ENCODE results near the gene ATP5PF.
"Not testable (repeated sequence)": the region's sequence is repeated elsewhere in the genome, so short reads cannot be mapped to it uniquely, and the experiment has no call there.

ATP5PF gene, protein sequence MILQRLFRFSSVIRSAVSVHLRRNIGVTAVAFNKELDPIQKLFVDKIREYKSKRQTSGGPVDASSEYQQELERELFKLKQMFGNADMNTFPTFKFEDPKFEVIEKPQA

DNA sequence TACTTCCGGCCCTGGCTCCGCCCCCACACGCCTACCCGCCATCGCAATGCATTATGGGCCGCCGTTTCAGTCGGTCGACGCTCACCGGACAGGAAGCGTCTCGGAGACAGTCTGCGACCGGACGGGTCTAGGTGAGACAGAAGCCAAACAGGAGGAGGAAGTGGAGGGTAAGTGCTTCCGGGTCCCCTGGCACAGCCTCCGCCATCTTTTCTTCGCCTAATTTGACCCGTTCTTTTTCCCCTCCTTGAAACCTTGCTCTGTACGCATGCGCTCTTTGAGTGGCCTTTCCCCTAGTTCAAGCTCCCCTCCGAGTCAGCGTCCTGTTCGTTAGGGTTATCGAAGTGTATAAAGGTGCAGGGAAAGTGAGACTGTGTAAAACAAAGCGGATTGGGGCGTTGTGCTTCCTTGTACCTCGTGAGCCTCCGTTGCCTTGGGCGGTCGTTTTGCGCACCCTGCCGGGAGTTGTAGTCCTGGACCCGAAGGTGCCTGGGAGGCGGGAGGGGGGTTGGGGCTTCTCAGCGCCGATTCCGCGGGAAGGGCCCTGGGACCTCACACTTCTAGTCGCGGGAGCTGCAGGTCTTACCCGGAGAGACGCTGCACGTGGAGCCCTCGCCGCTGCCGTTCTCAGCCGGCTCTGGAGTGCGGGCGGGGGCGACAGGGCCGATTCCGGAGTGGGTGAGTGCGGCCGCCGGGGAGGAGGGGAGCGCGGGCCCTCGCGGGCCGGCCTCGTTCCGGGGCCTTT lies at the start of gene ATP5PF, which contains the start of gene GABPA:
TSS of gene ATP5PF (minus strand) at position 1 of the 742 bp plus-strand sequence. CDS start 5,110 bp downstream, outside the sequence.
TSS of gene GABPA (plus strand) at position 69 of the 742 bp plus-strand sequence. CDS start 6,627 bp downstream, outside the sequence.
- TF ChIP-seq, protein P1, sequence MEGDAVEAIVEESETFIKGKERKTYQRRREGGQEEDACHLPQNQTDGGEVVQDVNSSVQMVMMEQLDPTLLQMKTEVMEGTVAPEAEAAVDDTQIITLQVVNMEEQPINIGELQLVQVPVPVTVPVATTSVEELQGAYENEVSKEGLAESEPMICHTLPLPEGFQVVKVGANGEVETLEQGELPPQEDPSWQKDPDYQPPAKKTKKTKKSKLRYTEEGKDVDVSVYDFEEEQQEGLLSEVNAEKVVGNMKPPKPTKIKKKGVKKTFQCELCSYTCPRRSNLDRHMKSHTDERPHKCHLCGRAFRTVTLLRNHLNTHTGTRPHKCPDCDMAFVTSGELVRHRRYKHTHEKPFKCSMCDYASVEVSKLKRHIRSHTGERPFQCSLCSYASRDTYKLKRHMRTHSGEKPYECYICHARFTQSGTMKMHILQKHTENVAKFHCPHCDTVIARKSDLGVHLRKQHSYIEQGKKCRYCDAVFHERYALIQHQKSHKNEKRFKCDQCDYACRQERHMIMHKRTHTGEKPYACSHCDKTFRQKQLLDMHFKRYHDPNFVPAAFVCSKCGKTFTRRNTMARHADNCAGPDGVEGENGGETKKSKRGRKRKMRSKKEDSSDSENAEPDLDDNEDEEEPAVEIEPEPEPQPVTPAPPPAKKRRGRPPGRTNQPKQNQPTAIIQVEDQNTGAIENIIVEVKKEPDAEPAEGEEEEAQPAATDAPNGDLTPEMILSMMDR (IDR thresholded peaks at IDR 0.05; ENCODE audit: low read depth, low read length, missing control alignments) = no peak
- peak; percentile 98 for DNase-seq (ENCODE audit: low read depth)
- H3K4me3 ChIP-seq (ENCODE audit: low read depth, low read length) = peak within 1 kb of the TSS; percentile 96

DNA sequence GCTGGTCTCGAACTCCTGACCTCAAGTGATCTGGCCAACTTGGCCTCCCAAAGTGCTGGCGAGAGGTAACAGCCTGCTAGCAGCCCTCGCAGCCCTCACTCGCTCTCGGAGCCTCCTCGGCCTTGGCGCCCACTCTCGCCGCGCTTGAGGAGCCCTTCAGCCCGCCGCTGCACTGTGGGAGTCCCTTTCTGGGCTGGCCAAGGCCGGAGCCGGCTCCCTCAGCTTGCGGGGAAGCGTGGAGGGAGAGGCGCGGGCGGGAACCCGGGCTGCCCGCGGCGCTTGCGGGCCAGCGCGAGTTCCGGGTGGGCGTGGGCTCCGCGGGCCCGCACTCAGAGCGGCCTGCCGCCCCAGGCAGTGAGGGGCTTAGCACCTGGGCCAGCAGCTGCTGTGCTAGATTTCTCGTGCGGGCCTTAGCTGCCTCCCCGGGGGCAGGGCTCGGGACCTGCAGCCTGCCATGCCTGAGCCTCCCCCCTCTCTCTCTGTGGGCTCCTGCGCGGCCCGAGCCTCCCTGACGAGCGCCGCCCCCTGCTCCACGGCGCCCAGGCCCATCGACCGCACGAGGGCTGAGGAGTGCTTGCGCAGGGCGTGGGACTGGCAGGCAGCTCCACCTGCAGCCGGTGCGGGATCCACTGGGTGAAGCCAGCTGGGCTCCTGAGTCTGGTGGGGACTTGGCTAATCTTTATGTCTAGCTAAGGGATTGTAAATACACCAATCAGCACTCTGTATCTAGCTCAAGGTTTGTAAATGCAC lies 43.6 kb upstream of the ATP5PF start:
- not testable (repeated sequence) for DNase-seq (ENCODE audit: low read depth); H3K4me3 ChIP-seq (ENCODE audit: low read depth, low read length)

DNA sequence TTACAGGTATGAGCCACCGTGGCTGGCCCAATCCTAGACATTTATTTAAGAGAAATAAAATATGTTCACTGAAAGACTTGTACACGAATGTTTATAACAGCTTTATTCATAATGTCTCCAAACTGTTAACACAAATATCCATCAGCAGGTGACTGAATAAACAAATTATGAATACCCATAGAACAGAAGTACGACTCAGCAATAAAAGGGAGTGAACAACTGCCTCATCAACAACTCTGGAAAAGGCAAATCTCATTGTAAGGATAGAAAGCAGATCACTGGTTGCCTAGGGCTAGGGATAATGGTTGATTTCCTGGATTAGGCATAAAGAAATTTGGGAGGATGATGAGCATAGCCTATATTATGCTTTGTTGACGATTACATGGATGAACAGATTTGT lies 41.7 kb upstream of the ATP5PF start:
- H3K4me3 ChIP-seq (ENCODE audit: low read depth, low read length) = no peak overlapping the region
- DNase-seq (ENCODE audit: low read depth) = no peak
- TF ChIP-seq, protein P1 (IDR thresholded peaks at IDR 0.05; ENCODE audit: low read depth, low read length, missing control alignments) = no peak

DNA sequence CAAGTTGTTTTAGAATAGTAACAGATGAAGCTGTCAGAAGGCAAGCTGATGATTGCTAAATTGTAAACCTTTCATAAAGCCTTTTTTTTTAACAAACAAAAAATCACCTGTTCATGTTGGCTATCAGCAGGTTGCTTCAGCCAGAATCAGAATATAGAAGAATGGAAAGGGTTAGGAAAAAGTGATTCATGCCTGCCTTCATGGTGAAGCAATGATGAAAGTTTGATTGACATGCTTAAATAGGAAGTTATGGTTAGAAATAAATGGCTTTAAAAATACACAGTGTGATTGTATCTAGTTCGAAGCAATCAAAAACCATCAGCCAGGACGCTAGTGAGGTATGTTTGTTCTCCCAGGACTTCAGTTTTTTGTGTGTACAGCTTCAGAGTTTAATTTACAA lies 38.0 kb upstream of the ATP5PF start:
- H3K4me3 ChIP-seq (ENCODE audit: low read depth, low read length) = no peak overlapping the region
- no peak for DNase-seq (ENCODE audit: low read depth)
- TF ChIP-seq, protein P1 (IDR thresholded peaks at IDR 0.05; ENCODE audit: low read depth, low read length, missing control alignments) = no peak

DNA sequence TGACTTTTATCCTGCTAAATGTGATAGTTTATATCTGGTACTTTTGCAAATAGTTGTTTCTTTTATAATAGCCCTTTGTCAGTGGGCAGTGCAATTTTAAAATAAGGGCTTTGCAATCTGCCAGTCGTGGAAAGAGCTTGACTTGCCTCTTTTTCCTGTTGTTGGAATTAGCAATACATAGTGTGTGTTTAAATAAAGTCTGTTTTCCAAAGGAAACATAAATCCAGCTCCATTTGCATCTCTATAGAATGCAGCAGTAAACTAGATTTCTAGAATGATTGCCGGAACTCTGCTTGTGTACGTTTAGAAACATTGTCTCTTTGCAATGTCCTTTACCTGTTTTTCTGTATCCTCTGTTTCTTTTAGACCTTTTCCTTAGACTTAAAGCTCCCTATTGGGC lies 33.2 kb upstream of the ATP5PF start:
- no peak overlapping the region for H3K4me3 ChIP-seq (ENCODE audit: low read depth, low read length)
- DNase-seq (ENCODE audit: low read depth) = no peak
- TF ChIP-seq, protein P1 (IDR thresholded peaks at IDR 0.05; ENCODE audit: low read depth, low read length, missing control alignments) = no peak

DNA sequence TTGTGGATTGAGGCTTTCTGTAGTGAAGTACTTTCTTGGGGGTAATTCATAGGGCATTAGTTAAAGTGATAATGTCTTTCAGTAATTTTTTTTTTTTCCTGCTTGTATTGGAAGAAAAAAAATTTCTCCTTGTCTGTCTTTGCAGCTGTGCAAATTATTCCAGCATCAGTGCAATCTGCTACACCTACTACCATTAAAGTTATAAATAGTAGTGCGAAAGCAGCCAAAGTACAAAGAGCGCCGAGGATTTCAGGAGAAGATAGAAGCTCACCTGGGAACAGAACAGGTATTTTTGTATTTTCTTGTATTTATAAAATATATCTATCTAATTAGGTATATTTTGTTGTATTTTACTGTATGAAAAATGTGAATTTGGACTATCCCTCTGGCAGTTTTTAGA lies 29.4 kb upstream of the ATP5PF start:
- DNase-seq (ENCODE audit: low read depth) = no peak
- H3K4me3 ChIP-seq (ENCODE audit: low read depth, low read length) = no peak overlapping the region
- TF ChIP-seq, protein P1 (IDR thresholded peaks at IDR 0.05; ENCODE audit: low read depth, low read length, missing control alignments) = no peak

DNA sequence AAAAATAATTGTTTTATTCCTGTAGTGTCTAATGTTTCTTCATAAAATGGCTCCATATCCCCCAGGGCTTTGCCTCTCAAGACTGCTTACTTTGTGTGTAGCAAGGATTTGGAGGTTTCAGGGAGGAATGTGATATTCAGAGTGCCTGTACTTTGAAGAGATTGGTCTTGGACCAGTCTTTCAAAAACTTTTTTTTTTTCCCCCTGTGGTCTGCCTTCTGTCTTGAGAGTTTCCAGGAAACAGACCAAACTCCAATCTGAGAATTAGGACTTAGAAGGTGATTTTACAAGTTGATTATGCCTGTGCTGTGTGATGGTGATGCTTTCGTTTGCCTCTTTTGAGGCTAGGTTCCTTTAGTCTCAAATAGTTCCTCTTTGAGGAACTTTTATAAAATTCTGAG lies 26.0 kb upstream of the ATP5PF start:
- TF ChIP-seq, protein P1 (IDR thresholded peaks at IDR 0.05; ENCODE audit: low read depth, low read length, missing control alignments) = no peak
- H3K4me3 ChIP-seq (ENCODE audit: low read depth, low read length) = no peak overlapping the region
- DNase-seq (ENCODE audit: low read depth) = no peak
